ENCODE results near the gene EML1.

GRCh38 chr14:99863059-99863458, 69.8 kb downstream of the EML1 start:
- TF ChIP-seq CTCF (IDR thresholded peaks at IDR 0.05) (no peak), ZFX (IDR thresholded peaks at IDR 0.05; ENCODE audit: borderline replicate concordance) (no peak)

Measured in 22Rv1 (cell line).